Head of caudate nucleus (tissue), 42 donors: ENCODE data around the gene CDT1.
A peak's percentile ranks its signal among the peaks of the same experiment; 100 is the strongest.

Source experiments
- DNase-seq, 42 donors: peaks; one replicate each; pipeline versions ENCODE4 v3.0.0 to v3.0.0-alpha.2; 2020 to 2021; ENCODE audit warnings: mixed read lengths in 7 of 42
- intact Hi-C: fragments of 100-400 bp; cut with DNase I; formaldehyde crosslinking; loops from one replicate; pipeline ENCODE4 v1.15.0; 2022

Gene CDT1

GRCh38 chr16:88803264-88803987 lies at the start of gene CDT1:
CDT1 (plus strand) TSS chr16:88803789; CDS start chr16:88803832, 43 bp downstream.
- DNase-seq, result peak; percentile 18 to 89 (median 78)
- intact Hi-C loops, result loop anchor here (5.0 kb wide), 1 partner anchor 66 kb away; no protein-coding TSS in a partner anchor

DNA sequence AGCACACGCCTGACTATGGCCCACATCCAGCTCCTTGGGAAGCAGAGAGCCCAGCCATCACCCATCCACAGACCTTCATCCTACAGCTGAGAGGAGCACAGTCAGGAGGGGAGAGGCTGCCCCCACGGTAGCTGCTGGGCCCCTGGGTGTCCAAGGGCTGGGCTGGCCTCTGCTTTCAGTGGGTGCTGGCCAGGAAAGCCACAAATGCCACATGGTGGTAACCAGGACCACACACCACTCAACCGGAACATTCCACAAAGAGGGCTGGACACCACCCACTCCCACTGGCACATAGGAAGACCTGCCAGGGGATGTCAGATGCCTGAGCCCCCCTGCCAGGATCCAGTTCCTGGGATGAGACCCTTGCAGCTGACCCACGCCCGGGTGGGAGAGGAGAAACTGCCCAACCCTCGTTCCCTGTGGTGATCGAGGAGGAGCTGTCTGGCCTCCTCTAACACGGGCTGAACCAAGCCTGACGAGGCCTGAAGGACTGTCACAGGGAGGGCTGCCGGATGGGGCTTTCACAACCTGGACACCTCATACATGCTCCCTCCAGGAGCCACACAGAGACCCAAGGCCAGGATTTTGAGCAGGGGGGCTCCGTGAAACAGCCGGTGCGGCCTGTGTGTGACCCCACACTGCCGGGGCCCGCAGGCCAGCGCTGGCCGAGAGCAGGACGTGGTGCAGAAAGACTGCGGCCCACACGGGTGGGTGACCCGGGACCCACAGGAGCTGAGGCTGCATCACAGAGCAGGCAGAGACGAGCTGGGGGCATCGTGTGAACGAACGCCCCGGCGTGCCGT lies 49.3 kb upstream of the CDT1 start:
- no peak for DNase-seq
- intact Hi-C loops, result no loop called here

- peak in 20 of 42 donors; percentile 26 to 71 (median 43) for DNase-seq
- intact Hi-C loops, result no loop called here
Measured at GRCh38 chr16:88754912-88755744, 48.5 kb upstream of the CDT1 start.

- intact Hi-C loops, result no loop called here
- DNase-seq, result no peak
Measured at GRCh38 chr16:88755745-88756443, 47.7 kb upstream of the CDT1 start.

DNA sequence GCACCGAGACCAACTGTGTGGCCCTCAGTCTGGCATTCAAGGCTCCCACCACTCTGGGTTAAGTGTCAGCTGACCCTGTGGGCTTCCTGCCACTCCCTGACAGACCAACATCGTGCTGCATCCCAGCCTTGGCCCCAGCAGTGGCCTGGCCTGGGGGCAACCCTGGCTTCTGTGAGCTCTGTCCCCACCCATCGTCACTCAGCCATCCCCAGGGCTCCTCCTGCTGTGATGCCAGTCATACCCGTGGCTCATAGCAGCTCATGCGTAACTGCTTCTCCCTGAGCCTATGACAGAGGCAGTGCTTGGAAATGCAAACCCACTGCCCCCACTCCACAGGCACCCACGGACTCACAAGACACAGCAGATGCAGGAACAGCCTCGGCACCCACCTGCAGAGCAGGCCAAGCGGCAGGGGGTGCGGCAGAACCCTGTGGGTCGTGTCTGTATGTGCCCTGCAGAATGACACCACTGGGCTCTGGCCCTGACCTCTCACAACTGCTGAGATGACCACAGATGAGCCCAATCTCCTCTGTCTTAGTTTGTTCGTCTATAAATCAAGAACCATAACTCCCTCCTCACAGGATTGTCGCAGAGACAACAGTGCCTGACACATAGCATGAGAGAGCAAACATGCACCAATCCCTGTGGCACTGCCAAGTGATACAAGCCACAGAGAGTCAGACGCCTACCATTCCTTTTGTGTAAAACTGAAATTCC lies 45.2 kb upstream of the CDT1 start:
- no peak for DNase-seq
- intact Hi-C loops, result no loop called here

- intact Hi-C loops, result no loop called here
Measured at GRCh38 chr16:88758944-88759244, 44.7 kb upstream of the CDT1 start.

GRCh38 chr16:88759245-88759975 lies 44.2 kb upstream of the CDT1 start:
- DNase-seq, result no peak
- intact Hi-C loops, result no loop called here

More at GRCh38 chr16:88758944-88759244, 44.7 kb upstream of the CDT1 start:
- no peak for DNase-seq

GRCh38 chr16:88759976-88760350 lies 43.6 kb upstream of the CDT1 start:
- DNase-seq, result no peak
- intact Hi-C loops, result no loop called here

GRCh38 chr16:88760424-88761142 lies 43.0 kb upstream of the CDT1 start:
- intact Hi-C loops, result no loop called here
- no peak for DNase-seq

DNA sequence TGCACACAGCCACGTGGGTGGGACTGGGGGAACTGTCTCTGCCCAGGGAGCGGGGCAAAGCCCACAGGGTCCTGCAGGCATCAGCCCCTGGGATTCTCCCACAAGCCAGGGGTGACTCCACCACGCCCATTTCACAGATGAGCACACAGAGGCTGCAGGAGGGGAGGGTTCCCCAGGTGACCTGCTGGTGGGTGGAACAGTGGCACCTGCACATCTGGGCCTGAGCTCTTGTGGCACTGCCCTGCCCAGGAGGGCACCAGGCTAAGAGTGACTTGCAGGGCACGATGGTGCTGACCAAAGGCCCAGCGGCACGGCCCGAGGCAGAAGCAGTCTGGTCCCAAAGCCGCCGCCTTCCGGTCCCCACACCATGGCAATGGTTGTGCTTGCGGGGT lies 42.5 kb upstream of the CDT1 start:
- intact Hi-C loops, result no loop called here
- DNase-seq, result no peak

DNA sequence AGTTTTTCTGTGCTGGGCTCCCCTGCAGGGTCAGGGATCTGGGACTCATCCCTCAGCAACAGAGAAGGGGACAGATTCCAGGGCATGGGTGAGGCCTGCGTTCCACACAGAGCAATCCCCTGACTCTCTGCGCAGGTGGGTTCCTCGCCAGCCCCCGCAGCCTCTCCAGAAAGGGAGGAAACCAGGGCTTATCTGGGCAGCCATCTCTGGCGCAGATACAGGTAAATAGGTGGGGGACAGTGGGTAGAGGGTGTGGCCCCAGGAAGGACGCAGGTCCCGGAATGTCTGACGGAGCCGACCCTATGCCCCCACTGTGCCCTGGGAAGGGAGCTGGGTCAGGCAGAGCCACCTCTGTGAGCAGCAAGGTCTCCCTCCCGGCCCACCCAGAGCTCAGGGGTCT lies 41.8 kb upstream of the CDT1 start:
- no peak for DNase-seq
- intact Hi-C loops, result no loop called here

- intact Hi-C loops, result no loop called here
Measured at GRCh38 chr16:88762258-88762870, 41.2 kb upstream of the CDT1 start.

DNA sequence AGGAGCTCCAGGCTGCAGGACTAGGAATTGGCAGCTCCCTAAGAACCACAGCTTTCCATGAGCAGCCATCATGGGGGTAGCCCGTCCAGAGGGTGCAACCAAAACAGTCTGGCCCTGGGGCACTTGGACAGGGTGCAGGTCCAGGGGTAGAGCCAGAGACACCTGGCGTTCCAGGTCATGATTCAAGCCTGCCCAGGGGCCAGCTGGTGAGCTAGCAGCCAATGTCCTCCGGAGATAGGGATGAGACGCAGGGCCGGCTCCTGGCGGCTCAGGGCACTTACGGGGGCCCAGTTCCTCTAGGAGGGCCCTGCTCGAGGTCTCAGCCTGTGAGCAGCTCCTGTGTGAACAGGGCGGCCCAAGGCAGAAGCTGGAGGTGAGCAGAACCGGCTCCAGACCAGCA lies 40.6 kb upstream of the CDT1 start:
- intact Hi-C loops, result no loop called here
- DNase-seq, result no peak

More at GRCh38 chr16:88762258-88762870, 41.2 kb upstream of the CDT1 start:
- DNase-seq, result no peak

DNA sequence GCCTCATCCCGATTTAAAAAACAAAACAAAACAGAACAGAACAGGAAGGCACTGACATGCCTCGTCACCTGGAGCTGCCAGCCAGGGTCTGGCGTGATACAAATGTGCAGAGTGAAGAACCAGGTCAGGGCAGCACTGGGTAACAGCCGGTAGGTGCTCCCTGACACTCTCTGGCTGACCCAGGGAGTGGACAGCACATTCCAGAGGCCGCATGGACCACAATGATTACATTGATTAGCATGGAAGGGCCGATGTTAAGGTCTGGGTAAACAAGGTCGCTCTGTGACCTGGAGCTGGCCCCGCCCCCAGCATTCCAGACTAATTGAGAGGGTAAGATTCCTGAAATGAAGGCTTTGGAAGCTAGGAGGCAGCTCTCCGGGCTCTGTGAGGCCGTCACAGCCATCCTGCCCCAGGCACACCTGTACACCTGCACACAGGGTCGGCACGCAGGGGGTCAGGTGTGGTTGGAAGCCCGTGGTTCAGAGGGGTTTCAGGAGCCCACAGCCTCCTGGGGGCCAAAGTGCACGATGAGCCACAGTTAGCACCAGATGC lies 40.0 kb upstream of the CDT1 start:
- intact Hi-C loops, result no loop called here
- DNase-seq, result no peak

DNA sequence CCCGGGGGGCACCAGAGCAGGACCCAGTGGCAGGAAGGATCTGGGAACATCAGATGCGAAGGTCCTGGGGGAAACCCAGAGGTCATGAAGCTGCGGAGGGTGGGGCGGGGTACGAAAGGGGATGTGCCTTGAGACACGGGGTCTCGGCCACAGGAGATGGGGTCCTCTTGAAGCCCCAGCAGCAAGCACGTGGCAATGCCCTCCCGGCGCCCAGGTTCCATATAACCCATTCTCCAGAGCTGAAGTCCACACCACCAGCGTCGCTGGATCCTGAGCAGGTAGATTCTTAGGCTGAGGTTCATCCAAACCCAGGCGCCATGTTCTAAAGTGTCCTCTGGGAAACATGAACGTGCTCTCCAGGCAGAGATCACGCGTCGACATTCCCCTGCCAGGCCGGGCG lies 39.5 kb upstream of the CDT1 start:
- DNase-seq, result no peak
- intact Hi-C loops, result no loop called here

- intact Hi-C loops, result no loop called here
- no peak for DNase-seq
Measured at GRCh38 chr16:88764913-88765349, 38.7 kb upstream of the CDT1 start.

- no peak for DNase-seq
- intact Hi-C loops, result no loop called here
Measured at GRCh38 chr16:88766975-88767374, 36.6 kb upstream of the CDT1 start.
